WTC11 (cell line): Measurements from ENCODE around the gene TMC5. TPM values are rescaled to one million over a fixed set of nuclear protein-coding genes. Genes with fewer than 3 reads are reported as not detected.

Source experiments
- ATAC-seq: fragments of 200-7000 bp; cut with Tn5 transposase; 2 replicates; pipeline ENCODE4 v1.10.0; 2021; ENCODE audit warnings: mild to moderate bottlenecking, moderate library complexity
- CTCF ChIA-PET: fragments of 300-600 bp; sonication (Branson Sonifier 250); formaldehyde crosslinking; loops from one replicate; lab custom pipeline; 2021; ENCODE audit warnings: antibody characterized with exemption; lab: Charles Lee
- POLR2A ChIA-PET: fragments of 350-600 bp; sonication (Branson Sonifier 250); formaldehyde crosslinking; loops from one replicate; lab custom pipeline; 2021; ENCODE audit warnings: antibody characterized with exemption; lab: Charles Lee
- DNase-seq: peaks from one replicate; pipeline ENCODE4 v3.0.0; 2021; ENCODE audit warnings: low spot score
- H3K27ac Mint-ChIP-seq: 2 replicates; pipeline ENCODE4 v1.8.0; 2021; ENCODE audit warnings: mixed read lengths
- H3K27me3 Mint-ChIP-seq: 2 replicates; pipeline ENCODE4 v1.8.0; 2021; ENCODE audit warnings: low read depth, mild to moderate bottlenecking, moderate library complexity, mixed read lengths
- H3K36me3 Mint-ChIP-seq: 2 replicates; pipeline ENCODE4 v1.8.0; 2021; ENCODE audit warnings: mixed read lengths
- H3K4me1 Mint-ChIP-seq: 2 replicates; pipeline ENCODE4 v1.8.0; 2022; ENCODE audit warnings: mixed read lengths
- H3K4me3 Mint-ChIP-seq: 2 replicates; pipeline ENCODE4 v1.8.0; 2021; ENCODE audit warnings: mild to moderate bottlenecking, moderate library complexity, mixed read lengths
- H3K9me3 Mint-ChIP-seq: 2 replicates; pipeline ENCODE4 v1.8.0; 2021; ENCODE audit warnings: mixed read lengths
- ETV6 ChIP-seq: sonication (generic); formaldehyde crosslinking; IDR thresholded peaks from 2 replicates; pipeline ENCODE4 v1.8.1; 2022; ENCODE audit warnings: mild to moderate bottlenecking, missing genetic modification reagents
- FOXK1 ChIP-seq: sonication (generic); formaldehyde crosslinking; IDR thresholded peaks from 2 replicates; pipeline ENCODE4 v1.8.0; 2022; ENCODE audit warnings: mild to moderate bottlenecking, moderate library complexity, missing genetic modification reagents
- KAT7 ChIP-seq: sonication (generic); formaldehyde crosslinking; IDR thresholded peaks from 2 replicates; pipeline ENCODE4 v1.8.1; 2023; ENCODE audit warnings: missing genetic modification reagents, mild to moderate bottlenecking, borderline replicate concordance
- RELA ChIP-seq: sonication (generic); formaldehyde crosslinking; IDR thresholded peaks from 2 replicates; pipeline ENCODE4 v1.8.1; 2022; ENCODE audit warnings: missing genetic modification reagents, mild to moderate bottlenecking, borderline replicate concordance
- SMAD3 ChIP-seq: sonication (generic); formaldehyde crosslinking; IDR thresholded peaks from 2 replicates; pipeline ENCODE4 v1.8.0; 2022; ENCODE audit warnings: missing genetic modification reagents, mild to moderate bottlenecking, borderline replicate concordance
- TP53 ChIP-seq: sonication (generic); formaldehyde crosslinking; IDR thresholded peaks from 2 replicates; pipeline ENCODE4 v1.8.1; 2023; ENCODE audit warnings: mild to moderate bottlenecking, missing genetic modification reagents
- ZBTB21 ChIP-seq: sonication (generic); formaldehyde crosslinking; IDR thresholded peaks from 2 replicates; pipeline ENCODE4 v1.8.1; 2023; ENCODE audit warnings: mild to moderate bottlenecking, missing genetic modification reagents, borderline replicate concordance
- ZNF121 ChIP-seq: sonication (generic); formaldehyde crosslinking; IDR thresholded peaks from 2 replicates; pipeline ENCODE4 v1.8.0; 2023; ENCODE audit warnings: missing genetic modification reagents
- total RNA-seq: library from RNA; stranded (reverse); gene quantifications from 3 replicates; pipeline ENCODE4 v1.2.3, GENCODE V29; 2021
- TF ChIP-seq, protein P1 (sequence below): sonication (generic); formaldehyde crosslinking; conservative IDR thresholded peaks from 2 replicates; pipeline ENCODE4 v1.8.1; 2023; ENCODE audit warnings: mild to moderate bottlenecking, low read depth, missing genetic modification reagents, moderate library complexity
- TF ChIP-seq, protein P2 (sequence below): fragments of 200-600 bp; IDR thresholded peaks from 2 replicates; pipeline ENCODE4 v1.8.0; 2022; ENCODE audit warnings: antibody characterized with exemption
- TF ChIP-seq, protein P3 (sequence below): fragments of 250-450 bp; sonication (Bioruptor Pico); IDR thresholded peaks from 2 replicates; pipeline ENCODE4 v1.8.0; 2021; ENCODE audit warnings: mild to moderate bottlenecking
- TF ChIP-seq, protein P4 (sequence below): sonication (generic); formaldehyde crosslinking; IDR thresholded peaks from 2 replicates; pipeline ENCODE4 v1.8.1; 2022; ENCODE audit warnings: low read depth, mild to moderate bottlenecking, moderate library complexity, missing genetic modification reagents, borderline replicate concordance
- TF ChIP-seq, protein P5 (sequence below): sonication (generic); formaldehyde crosslinking; IDR thresholded peaks from 2 replicates; pipeline ENCODE4 v1.8.0; 2023; ENCODE audit warnings: mild to moderate bottlenecking, missing genetic modification reagents
- TF ChIP-seq, protein P6 (sequence below): fragments of 250-450 bp; sonication (Bioruptor Pico); IDR thresholded peaks from 2 replicates; pipeline ENCODE4 v1.9.0; 2021; ENCODE audit warnings: mild to moderate bottlenecking
- TF ChIP-seq, protein P7 (sequence below): sonication (generic); formaldehyde crosslinking; IDR thresholded peaks from 2 replicates; pipeline ENCODE4 v1.8.1; 2022; ENCODE audit warnings: low read depth, missing genetic modification reagents, borderline replicate concordance
- TF ChIP-seq, protein P8 (sequence below): fragments of 250-450 bp; sonication (Bioruptor Pico); conservative IDR thresholded peaks from 2 replicates; pipeline ENCODE4 v1.9.0; 2021; ENCODE audit warnings: mild to moderate bottlenecking
- TF ChIP-seq, protein P9 (sequence below): fragments of 250-450 bp; sonication (Bioruptor Pico); IDR thresholded peaks from 2 replicates; pipeline ENCODE4 v2.1.2; 2022; ENCODE audit warnings: mild to moderate bottlenecking, moderate library complexity

TMC5 gene
- total RNA-seq, 1 experiment from 2014 or later, result 3.1 TPM

DNA sequence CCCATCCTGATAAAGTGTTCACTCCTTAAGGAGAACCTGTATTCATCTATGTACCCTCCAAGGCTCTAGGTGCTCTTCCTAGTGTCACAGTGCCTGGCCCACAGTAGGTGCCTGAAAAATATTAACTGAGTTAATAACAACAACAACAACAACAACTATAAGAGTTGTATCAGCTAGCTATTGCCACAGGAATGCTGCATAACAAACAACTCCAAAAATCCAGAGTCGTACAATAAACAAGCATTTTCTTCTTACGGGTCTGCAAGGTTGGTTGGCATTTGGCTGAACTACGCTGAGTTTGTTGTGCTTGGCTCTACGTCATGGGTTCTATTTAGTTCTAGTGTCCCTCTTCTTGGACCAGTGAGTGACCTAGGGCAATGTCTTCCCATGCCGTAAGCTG, 29.2 kb downstream of the TMC5 start (continued):
- TF ChIP-seq, protein P1, sequence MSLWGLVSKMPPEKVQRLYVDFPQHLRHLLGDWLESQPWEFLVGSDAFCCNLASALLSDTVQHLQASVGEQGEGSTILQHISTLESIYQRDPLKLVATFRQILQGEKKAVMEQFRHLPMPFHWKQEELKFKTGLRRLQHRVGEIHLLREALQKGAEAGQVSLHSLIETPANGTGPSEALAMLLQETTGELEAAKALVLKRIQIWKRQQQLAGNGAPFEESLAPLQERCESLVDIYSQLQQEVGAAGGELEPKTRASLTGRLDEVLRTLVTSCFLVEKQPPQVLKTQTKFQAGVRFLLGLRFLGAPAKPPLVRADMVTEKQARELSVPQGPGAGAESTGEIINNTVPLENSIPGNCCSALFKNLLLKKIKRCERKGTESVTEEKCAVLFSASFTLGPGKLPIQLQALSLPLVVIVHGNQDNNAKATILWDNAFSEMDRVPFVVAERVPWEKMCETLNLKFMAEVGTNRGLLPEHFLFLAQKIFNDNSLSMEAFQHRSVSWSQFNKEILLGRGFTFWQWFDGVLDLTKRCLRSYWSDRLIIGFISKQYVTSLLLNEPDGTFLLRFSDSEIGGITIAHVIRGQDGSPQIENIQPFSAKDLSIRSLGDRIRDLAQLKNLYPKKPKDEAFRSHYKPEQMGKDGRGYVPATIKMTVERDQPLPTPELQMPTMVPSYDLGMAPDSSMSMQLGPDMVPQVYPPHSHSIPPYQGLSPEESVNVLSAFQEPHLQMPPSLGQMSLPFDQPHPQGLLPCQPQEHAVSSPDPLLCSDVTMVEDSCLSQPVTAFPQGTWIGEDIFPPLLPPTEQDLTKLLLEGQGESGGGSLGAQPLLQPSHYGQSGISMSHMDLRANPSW (CRISPR knock-in tag), result no peak
- no peak for TF ChIP-seq RELA (CRISPR knock-in tag)
- TF ChIP-seq, protein P2, sequence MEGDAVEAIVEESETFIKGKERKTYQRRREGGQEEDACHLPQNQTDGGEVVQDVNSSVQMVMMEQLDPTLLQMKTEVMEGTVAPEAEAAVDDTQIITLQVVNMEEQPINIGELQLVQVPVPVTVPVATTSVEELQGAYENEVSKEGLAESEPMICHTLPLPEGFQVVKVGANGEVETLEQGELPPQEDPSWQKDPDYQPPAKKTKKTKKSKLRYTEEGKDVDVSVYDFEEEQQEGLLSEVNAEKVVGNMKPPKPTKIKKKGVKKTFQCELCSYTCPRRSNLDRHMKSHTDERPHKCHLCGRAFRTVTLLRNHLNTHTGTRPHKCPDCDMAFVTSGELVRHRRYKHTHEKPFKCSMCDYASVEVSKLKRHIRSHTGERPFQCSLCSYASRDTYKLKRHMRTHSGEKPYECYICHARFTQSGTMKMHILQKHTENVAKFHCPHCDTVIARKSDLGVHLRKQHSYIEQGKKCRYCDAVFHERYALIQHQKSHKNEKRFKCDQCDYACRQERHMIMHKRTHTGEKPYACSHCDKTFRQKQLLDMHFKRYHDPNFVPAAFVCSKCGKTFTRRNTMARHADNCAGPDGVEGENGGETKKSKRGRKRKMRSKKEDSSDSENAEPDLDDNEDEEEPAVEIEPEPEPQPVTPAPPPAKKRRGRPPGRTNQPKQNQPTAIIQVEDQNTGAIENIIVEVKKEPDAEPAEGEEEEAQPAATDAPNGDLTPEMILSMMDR, result no peak
- no peak for TF ChIP-seq ZBTB21
- TF ChIP-seq, protein P3, sequence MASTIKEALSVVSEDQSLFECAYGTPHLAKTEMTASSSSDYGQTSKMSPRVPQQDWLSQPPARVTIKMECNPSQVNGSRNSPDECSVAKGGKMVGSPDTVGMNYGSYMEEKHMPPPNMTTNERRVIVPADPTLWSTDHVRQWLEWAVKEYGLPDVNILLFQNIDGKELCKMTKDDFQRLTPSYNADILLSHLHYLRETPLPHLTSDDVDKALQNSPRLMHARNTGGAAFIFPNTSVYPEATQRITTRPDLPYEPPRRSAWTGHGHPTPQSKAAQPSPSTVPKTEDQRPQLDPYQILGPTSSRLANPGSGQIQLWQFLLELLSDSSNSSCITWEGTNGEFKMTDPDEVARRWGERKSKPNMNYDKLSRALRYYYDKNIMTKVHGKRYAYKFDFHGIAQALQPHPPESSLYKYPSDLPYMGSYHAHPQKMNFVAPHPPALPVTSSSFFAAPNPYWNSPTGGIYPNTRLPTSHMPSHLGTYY (CRISPR knock-in tag), result no peak
- TF ChIP-seq, protein P4, sequence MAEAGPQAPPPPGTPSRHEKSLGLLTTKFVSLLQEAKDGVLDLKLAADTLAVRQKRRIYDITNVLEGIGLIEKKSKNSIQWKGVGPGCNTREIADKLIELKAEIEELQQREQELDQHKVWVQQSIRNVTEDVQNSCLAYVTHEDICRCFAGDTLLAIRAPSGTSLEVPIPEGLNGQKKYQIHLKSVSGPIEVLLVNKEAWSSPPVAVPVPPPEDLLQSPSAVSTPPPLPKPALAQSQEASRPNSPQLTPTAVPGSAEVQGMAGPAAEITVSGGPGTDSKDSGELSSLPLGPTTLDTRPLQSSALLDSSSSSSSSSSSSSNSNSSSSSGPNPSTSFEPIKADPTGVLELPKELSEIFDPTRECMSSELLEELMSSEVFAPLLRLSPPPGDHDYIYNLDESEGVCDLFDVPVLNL (CRISPR knock-in tag), result no peak

DNA sequence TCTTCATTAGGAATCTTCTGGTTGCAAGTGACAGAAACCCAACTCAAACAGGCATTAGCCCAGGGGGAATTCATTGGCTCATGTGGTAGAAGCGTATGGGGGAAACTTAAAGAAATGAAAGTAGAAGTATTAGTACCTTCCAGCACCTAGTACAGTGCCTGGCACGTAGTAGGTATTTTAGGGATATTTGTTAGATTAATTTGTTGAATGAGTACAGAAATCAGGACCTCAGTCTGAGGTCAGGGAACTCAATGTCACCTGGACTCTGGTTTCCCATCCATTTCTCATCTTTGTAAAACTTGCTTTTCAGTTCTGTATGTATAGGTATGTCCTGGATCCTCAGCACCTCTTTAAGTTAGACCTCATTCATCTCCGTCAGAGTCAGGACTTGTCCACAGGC, 32.5 kb downstream of the TMC5 start:
- POLR2A ChIA-PET, result no interaction called here
- Mint-ChIP-seq H3K27me3 (no peaks in the 10 kb centered on the region), H3K9me3 (peaks cover 10% of the 10 kb centered on the region), H3K4me1 (0 out of 2 replicates have a peak, but pooled peaks cover 3% of the 10 kb centered on the region), H3K36me3 (peaks cover 7% of the 10 kb centered on the region), H3K4me3 (no peak overlapping the region), H3K27ac (no peak overlapping the region)
- TF ChIP-seq, protein P5, sequence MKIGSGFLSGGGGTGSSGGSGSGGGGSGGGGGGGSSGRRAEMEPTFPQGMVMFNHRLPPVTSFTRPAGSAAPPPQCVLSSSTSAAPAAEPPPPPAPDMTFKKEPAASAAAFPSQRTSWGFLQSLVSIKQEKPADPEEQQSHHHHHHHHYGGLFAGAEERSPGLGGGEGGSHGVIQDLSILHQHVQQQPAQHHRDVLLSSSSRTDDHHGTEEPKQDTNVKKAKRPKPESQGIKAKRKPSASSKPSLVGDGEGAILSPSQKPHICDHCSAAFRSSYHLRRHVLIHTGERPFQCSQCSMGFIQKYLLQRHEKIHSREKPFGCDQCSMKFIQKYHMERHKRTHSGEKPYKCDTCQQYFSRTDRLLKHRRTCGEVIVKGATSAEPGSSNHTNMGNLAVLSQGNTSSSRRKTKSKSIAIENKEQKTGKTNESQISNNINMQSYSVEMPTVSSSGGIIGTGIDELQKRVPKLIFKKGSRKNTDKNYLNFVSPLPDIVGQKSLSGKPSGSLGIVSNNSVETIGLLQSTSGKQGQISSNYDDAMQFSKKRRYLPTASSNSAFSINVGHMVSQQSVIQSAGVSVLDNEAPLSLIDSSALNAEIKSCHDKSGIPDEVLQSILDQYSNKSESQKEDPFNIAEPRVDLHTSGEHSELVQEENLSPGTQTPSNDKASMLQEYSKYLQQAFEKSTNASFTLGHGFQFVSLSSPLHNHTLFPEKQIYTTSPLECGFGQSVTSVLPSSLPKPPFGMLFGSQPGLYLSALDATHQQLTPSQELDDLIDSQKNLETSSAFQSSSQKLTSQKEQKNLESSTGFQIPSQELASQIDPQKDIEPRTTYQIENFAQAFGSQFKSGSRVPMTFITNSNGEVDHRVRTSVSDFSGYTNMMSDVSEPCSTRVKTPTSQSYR, result no peak
- no peak for TF ChIP-seq FOXK1
- TF ChIP-seq SMAD3, result no peak
- TF ChIP-seq ETV6 (CRISPR knock-in tag), result no peak
- TF ChIP-seq, protein P1 (CRISPR knock-in tag), result no peak
- no peak for TF ChIP-seq TP53 (CRISPR knock-in tag)
- TF ChIP-seq, protein P6, sequence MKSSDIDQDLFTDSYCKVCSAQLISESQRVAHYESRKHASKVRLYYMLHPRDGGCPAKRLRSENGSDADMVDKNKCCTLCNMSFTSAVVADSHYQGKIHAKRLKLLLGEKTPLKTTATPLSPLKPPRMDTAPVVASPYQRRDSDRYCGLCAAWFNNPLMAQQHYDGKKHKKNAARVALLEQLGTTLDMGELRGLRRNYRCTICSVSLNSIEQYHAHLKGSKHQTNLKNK (CRISPR knock-in tag), result no peak
- TF ChIP-seq, protein P7, sequence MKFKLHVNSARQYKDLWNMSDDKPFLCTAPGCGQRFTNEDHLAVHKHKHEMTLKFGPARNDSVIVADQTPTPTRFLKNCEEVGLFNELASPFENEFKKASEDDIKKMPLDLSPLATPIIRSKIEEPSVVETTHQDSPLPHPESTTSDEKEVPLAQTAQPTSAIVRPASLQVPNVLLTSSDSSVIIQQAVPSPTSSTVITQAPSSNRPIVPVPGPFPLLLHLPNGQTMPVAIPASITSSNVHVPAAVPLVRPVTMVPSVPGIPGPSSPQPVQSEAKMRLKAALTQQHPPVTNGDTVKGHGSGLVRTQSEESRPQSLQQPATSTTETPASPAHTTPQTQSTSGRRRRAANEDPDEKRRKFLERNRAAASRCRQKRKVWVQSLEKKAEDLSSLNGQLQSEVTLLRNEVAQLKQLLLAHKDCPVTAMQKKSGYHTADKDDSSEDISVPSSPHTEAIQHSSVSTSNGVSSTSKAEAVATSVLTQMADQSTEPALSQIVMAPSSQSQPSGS (CRISPR knock-in tag), result no peak
- TF ChIP-seq, protein P8, sequence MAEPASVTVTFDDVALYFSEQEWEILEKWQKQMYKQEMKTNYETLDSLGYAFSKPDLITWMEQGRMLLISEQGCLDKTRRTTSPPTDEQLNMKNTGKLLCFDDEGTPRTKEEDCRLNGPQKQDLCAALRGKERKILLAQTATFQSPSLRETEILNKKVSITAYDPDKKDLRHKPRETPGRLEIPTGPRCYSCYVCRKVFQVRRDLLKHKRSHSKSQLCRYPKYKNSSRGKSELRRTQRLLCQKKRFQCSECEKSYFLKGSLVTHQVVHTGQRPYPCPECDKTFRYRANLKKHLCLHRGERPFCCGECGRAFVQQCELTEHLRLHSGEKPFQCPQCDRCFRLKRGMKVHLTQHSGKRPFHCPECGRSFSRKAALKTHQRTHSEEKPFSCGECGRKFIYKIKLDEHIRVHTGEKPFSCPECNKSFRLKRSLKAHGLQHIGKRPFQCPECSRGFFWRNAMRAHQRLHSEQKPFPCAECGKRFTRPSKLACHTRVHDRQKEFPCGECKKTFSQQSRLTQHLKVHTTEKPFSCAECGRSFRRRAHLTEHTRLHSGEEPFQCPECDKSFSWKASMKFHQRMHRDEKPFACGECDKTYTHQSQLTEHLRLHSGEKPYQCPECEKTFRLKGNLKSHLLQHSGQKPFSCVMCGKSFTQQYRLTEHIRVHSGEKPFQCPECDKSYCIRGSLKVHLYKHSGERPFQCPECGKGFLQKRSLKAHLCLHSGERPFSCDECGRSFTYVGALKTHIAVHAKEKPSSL (CRISPR knock-in tag), result no peak
- no peak for TF ChIP-seq ZNF121 (CRISPR knock-in tag)
- TF ChIP-seq KAT7 (CRISPR knock-in tag), result no peak
- TF ChIP-seq, protein P9, sequence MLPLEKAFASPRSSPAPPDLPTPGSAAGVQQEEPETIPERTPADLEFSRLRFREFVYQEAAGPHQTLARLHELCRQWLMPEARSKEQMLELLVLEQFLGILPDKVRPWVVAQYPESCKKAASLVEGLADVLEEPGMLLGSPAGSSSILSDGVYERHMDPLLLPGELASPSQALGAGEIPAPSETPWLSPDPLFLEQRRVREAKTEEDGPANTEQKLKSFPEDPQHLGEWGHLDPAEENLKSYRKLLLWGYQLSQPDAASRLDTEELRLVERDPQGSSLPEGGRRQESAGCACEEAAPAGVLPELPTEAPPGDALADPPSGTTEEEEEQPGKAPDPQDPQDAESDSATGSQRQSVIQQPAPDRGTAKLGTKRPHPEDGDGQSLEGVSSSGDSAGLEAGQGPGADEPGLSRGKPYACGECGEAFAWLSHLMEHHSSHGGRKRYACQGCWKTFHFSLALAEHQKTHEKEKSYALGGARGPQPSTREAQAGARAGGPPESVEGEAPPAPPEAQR, result no peak
- CTCF ChIA-PET, result no interaction called here
- no peak for DNase-seq
- ATAC-seq, result no peak
